MM.1S (cell line): Measurements from ENCODE around the gene ASPHD2.

Experiments
- DNase-seq: peaks from one replicate; pipeline ENCODE4 v3.0.0-alpha.2; 2015
- H2AFZ ChIP-seq: fragments of 300-600 bp; sonication (generic); 2 replicates; pipeline ENCODE4 v1.6.0; 2016; ENCODE audit warnings: antibody characterized with exemption, low read length
- H3F3A ChIP-seq: fragments of 300-600 bp; sonication (generic); 2 replicates; pipeline ENCODE4 v1.6.1; 2016; ENCODE audit warnings: mild to moderate bottlenecking, antibody characterized with exemption, low read length, moderate library complexity, mixed read lengths; ENCODE audit not compliant: insufficient read depth
- H3K27ac ChIP-seq: fragments of 300-600 bp; sonication (generic); 2 replicates; pipeline ENCODE4 v1.5.1; 2016; ENCODE audit warnings: mild to moderate bottlenecking, low read length
- H3K27me3 ChIP-seq: fragments of 300-600 bp; sonication (generic); replicated peaks from 2 replicates; pipeline ENCODE4 v1.6.0; 2016; ENCODE audit warnings: low read length; ENCODE audit not compliant: insufficient read depth
- H3K36me3 ChIP-seq: fragments of 300-600 bp; sonication (generic); replicated peaks from 2 replicates; pipeline ENCODE4 v1.6.1; 2016; ENCODE audit warnings: mild to moderate bottlenecking, low read length, mixed read lengths; ENCODE audit not compliant: insufficient read depth
- H3K4me1 ChIP-seq: fragments of 300-600 bp; sonication (generic); 2 replicates; pipeline ENCODE4 v1.6.1; 2016; ENCODE audit warnings: low read length, mixed read lengths
- H3K4me2 ChIP-seq: fragments of 300-600 bp; sonication (generic); 2 replicates; pipeline ENCODE4 v1.6.0; 2016; ENCODE audit warnings: low read depth, low read length
- H3K4me3 ChIP-seq: fragments of 300-600 bp; sonication (generic); 2 replicates; pipeline ENCODE4 v1.5.1; 2016; ENCODE audit warnings: low read length, mixed read lengths
- H3K79me2 ChIP-seq: fragments of 300-600 bp; sonication (generic); 2 replicates; pipeline ENCODE4 v1.6.1; 2016; ENCODE audit warnings: mixed run types, low read length, mixed read lengths
- H3K9ac ChIP-seq: fragments of 300-600 bp; sonication (generic); 2 replicates; pipeline ENCODE4 v1.6.1; 2016; ENCODE audit warnings: low read length, mixed read lengths
- H3K9me2 ChIP-seq: fragments of 300-600 bp; sonication (generic); replicated peaks from 2 replicates; pipeline ENCODE4 v1.6.1; 2016; ENCODE audit warnings: mild to moderate bottlenecking, low read length, mixed read lengths; ENCODE audit not compliant: insufficient read depth
- H3K9me3 ChIP-seq: fragments of 300-600 bp; sonication (generic); replicated peaks from 2 replicates; pipeline ENCODE4 v1.6.1; 2016; ENCODE audit warnings: mild to moderate bottlenecking, low read length, mixed read lengths; ENCODE audit not compliant: insufficient read depth
- H4K20me1 ChIP-seq: fragments of 300-600 bp; sonication (generic); 2 replicates; pipeline ENCODE4 v1.6.1; 2016; ENCODE audit warnings: mild to moderate bottlenecking, low read length, moderate library complexity, mixed read lengths; ENCODE audit not compliant: insufficient read depth
- CTCF ChIP-seq: fragments of 300-600 bp; sonication (generic); IDR thresholded peaks from 2 replicates; pipeline ENCODE4 v1.5.1; 2016; ENCODE audit warnings: antibody characterized with exemption, low read length, mixed read lengths
- EZH2 ChIP-seq: fragments of 300-600 bp; sonication (generic); optimal IDR thresholded peaks from 2 replicates; pipeline ENCODE3; 2017; ENCODE audit warnings: low read depth, mild to moderate bottlenecking, antibody characterized with exemption, low read length, mixed read lengths
- EZH2phosphoT487 ChIP-seq: fragments of 300-600 bp; sonication (generic); IDR thresholded peaks from 2 replicates; pipeline ENCODE4 v1.6.1; 2018; ENCODE audit warnings: antibody characterized with exemption, low read length

Gene ASPHD2

GRCh38 chr22:26414347-26414746 is 14.7 kb upstream of the ASPHD2 start:
- Histone ChIP-seq H3F3A (no peaks in the 10 kb centered on the region), H3K79me2 (no peaks in the 10 kb centered on the region), H3K27ac (no peak overlapping the region), H3K4me3 (no peak overlapping the region), H3K27me3 (peaks cover 6% of the 10 kb centered on the region; the same call in 1 of the 2 replicates), H3K36me3 (no peaks in the 10 kb centered on the region), H2AFZ (no peak overlapping the region), H4K20me1 (no peaks in the 10 kb centered on the region), H3K9me3 (no peaks in the 10 kb centered on the region), H3K9me2 (no peaks in the 10 kb centered on the region), H3K4me1 (no peaks in the 10 kb centered on the region), H3K4me2 (no peak overlapping the region), H3K9ac (no peak overlapping the region)
- TF ChIP-seq EZH2: no peak
- TF ChIP-seq EZH2phosphoT487: no peak
- no peak for TF ChIP-seq CTCF
- no peak for DNase-seq

DNA sequence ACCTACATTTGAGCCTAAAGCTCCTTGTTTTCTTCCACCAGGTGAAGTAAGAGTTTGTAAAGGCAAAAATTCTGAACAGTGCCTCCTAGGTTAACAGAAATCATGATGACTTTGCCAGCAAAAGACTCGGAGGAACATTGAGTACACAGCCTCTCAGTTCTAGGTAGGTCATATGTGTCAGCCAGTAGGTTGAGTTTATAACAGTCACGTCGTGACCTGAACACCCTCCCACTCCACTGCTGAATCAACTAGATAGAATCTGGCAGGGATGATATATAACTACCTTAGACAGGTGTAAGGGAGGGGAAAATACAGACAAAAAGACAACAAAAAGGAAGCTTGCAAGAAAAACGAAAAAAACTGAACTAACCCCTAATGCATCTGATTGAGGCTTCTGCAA is 12.8 kb upstream of the ASPHD2 start:
- Histone ChIP-seq H3K79me2 (no peaks in the 10 kb centered on the region), H3K4me2 (no peak overlapping the region), H4K20me1 (no peaks in the 10 kb centered on the region), H3K9me2 (no peaks in the 10 kb centered on the region), H3K4me1 (no peaks in the 10 kb centered on the region), H3F3A (no peaks in the 10 kb centered on the region), H2AFZ (no peak overlapping the region), H3K36me3 (no peaks in the 10 kb centered on the region), H3K27ac (no peak overlapping the region), H3K9me3 (no peaks in the 10 kb centered on the region), H3K4me3 (no peak overlapping the region), H3K27me3 (peaks cover 6% of the 10 kb centered on the region; the same call in 1 of the 2 replicates), H3K9ac (no peak overlapping the region)
- no peak for DNase-seq
- TF ChIP-seq EZH2: no peak
- no peak for TF ChIP-seq CTCF
- no peak for TF ChIP-seq EZH2phosphoT487

DNA sequence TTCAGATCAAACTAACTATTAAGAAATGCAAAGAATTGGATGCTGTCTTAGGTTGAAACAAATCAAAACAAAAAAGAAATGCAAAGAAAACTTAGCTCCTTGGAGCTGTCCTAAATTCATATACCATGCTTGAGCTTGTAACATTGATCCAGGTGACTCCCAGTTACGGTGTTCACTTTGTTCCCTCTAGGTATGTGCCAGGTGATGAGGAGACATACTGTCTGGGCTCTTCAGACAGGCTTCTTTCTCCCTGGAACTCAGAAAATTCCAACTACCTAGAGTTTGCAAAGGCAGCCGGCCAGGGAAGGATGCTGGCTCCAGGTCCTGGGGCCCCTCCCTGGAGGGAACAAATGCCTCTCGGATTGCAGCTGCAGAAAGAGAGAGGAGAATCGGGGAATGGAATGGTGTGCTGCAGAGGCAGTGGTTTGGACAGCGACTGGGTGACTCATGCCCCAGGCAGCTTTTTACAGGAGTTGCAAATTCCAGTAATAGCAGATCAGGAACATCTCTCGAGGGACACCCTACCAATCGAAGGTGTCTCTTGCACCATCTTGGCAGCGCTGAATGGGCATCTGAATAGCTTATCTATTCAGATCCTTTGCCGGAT is 12.3 kb upstream of the ASPHD2 start:
- no peak for DNase-seq
- no peaks in the 10 kb centered on the region for H3K36me3 ChIP-seq
- H3K9ac ChIP-seq: no peak overlapping the region
- no peak overlapping the region for H2AFZ ChIP-seq
- H3K79me2 ChIP-seq: no peaks in the 10 kb centered on the region
- no peak overlapping the region for H3K4me3 ChIP-seq
- H3F3A ChIP-seq: no peaks in the 10 kb centered on the region
- no peak overlapping the region for H3K4me2 ChIP-seq
- peaks cover 6% of the 10 kb centered on the region; the same call in 1 of the 2 replicates for H3K27me3 ChIP-seq
- H3K9me3 ChIP-seq: no peaks in the 10 kb centered on the region
- no peaks in the 10 kb centered on the region for H3K9me2 ChIP-seq
- H4K20me1 ChIP-seq: no peaks in the 10 kb centered on the region
- TF ChIP-seq EZH2 (no peak), CTCF (no peak)
- H3K4me1 ChIP-seq: no peaks in the 10 kb centered on the region
- no peak overlapping the region for H3K27ac ChIP-seq
